Thyroid gland (tissue), 4 donors: ENCODE results near the gene BCDIN3D. TPM values are rescaled to one million over a fixed set of nuclear protein-coding genes. Genes with fewer than 3 reads are reported as not detected.
"Not testable (repeated sequence)": the region's sequence is repeated elsewhere in the genome, so short reads cannot be mapped to it uniquely, and the experiment has no call there.

Source experiments
- DNase-seq, 2 donors: peaks; one replicate each; pipeline ENCODE4 v3.0.0-alpha.2; 2019
- H3K27ac ChIP-seq, 3 donors: fragments of 200-600 bp; sonication (generic); 1 replicate in 2 of 3; 2 replicates in 1 of 3; pipeline ENCODE4 v1.5.1; 2016 to 2019; ENCODE audit warnings: mild to moderate bottlenecking in 1 of 3, moderate library complexity in 1 of 3
- H3K27me3 ChIP-seq: fragments of 200-600 bp; sonication (generic); one replicate; pipeline ENCODE4 v1.5.1; 2019
- H3K36me3 ChIP-seq, 2 donors: fragments of 200-600 bp; sonication (generic); one replicate each; pipeline ENCODE4 v1.5.1; 2016 to 2019
- H3K4me1 ChIP-seq, 2 donors: fragments of 200-600 bp; sonication (generic); one replicate each; pipeline ENCODE4 v1.5.1; 2017 to 2019
- H3K4me3 ChIP-seq, 3 donors: fragments of 200-600 bp; sonication (generic); replicated peaks in 1 of 3; 1 replicate in 2 of 3; 2 replicates in 1 of 3; pipeline ENCODE4 v1.5.1; 2016; ENCODE audit warnings: mild to moderate bottlenecking in 1 of 3
- H3K9me3 ChIP-seq: fragments of 200-600 bp; sonication (generic); one replicate; pipeline ENCODE4 v1.5.1; 2017
- CTCF ChIP-seq, 6 experiments: fragments of 200-600 bp in 3 of 6; fragments of 450-650 bp in 3 of 6; sonication (generic) in 3 of 6; IDR thresholded peaks; one replicate each; pipeline ENCODE4 v1.5.1; 2016 to 2019; ENCODE audit warnings: antibody characterized with exemption in 6 of 6, mild to moderate bottlenecking in 2 of 6, inconsistent platforms in 1 of 6, moderate library complexity in 1 of 6
- POLR2A ChIP-seq, 2 donors: fragments of 450-650 bp; IDR thresholded peaks; one replicate each; pipeline ENCODE4 v1.6.1; 2017; ENCODE audit warnings: antibody characterized with exemption in 2 of 2, mild to moderate bottlenecking in 2 of 2, moderate library complexity in 1 of 2
- WGBS, 2 donors: methylation state at CpG; one replicate each; pipeline ENCODE4 v1.1.5; 2017; 5-methylcytosine and 5-hydroxymethylcytosine counted together
- intact Hi-C: fragments of 100-400 bp; cut with DNase I; formaldehyde crosslinking; loops from one replicate; pipeline ENCODE4 v1.15.1; 2023
- total RNA-seq, 4 donors: library from RNA; depleted of rRNA; stranded (reverse); fragments of >200 nt; gene quantifications; one replicate each; pipeline ENCODE4 v1.2.3, GENCODE V29; 2016

The BCDIN3D gene
- total RNA-seq, 4 donors from 2014 or later, result 3.9 to 6.1 (median 4.1) TPM

GRCh38 chr12:49865782-49866135 is 22.9 kb upstream of the BCDIN3D start:
- no peak overlapping the region for H3K27ac ChIP-seq
- TF ChIP-seq POLR2A (IDR thresholded peaks at IDR 0.05) (no peak), CTCF (IDR thresholded peaks at IDR 0.05) (no peak)
- no peaks in the 10 kb centered on the region for H3K36me3 ChIP-seq
- DNase-seq, result no peak
- H3K9me3 ChIP-seq, result no peaks in the 10 kb centered on the region
- WGBS, 2 donors, result 61 to 71% methylated on average over 8 of the region's 8 CpGs
- peaks cover 28 to 60% of the 10 kb centered on the region in 2 donors for H3K4me1 ChIP-seq
- H3K27me3 ChIP-seq, result no peaks in the 10 kb centered on the region
- H3K4me3 ChIP-seq, result no peak overlapping the region
- intact Hi-C loops, result loop anchor here (5.0 to 10.0 kb wide), 2 partner anchors 102 to 189 kb away; partner anchors contain the start of gene ASIC1

GRCh38 chr12:49865109-49865781 is 22.3 kb upstream of the BCDIN3D start:
- TF ChIP-seq CTCF (IDR thresholded peaks at IDR 0.05), result no peak
- TF ChIP-seq POLR2A (IDR thresholded peaks at IDR 0.05), result no peak
- intact Hi-C loops, result loop anchor here (5.0 to 10.0 kb wide), 2 partner anchors 102 to 190 kb away; partner anchors contain the start of gene ASIC1
- no peak for DNase-seq

GRCh38 chr12:49864798-49865090 is 21.8 kb upstream of the BCDIN3D start:
- H3K36me3 ChIP-seq, result no peaks in the 10 kb centered on the region
- DNase-seq, result no peak
- H3K9me3 ChIP-seq, result no peaks in the 10 kb centered on the region
- H3K27ac ChIP-seq, result no peak overlapping the region
- no peak overlapping the region for H3K4me3 ChIP-seq
- no peak for TF ChIP-seq CTCF (IDR thresholded peaks at IDR 0.05)
- TF ChIP-seq POLR2A (IDR thresholded peaks at IDR 0.05), result no peak
- no peaks in the 10 kb centered on the region for H3K27me3 ChIP-seq
- 72 to 75% methylated on average over 2 of the region's 2 CpGs for WGBS, 2 donors
- intact Hi-C loops, result loop anchor here (5.0 to 10.0 kb wide), 2 partner anchors 103 to 190 kb away; partner anchors contain the start of gene ASIC1
- peaks cover 27 to 56% of the 10 kb centered on the region in 2 donors for H3K4me1 ChIP-seq

More at GRCh38 chr12:49865109-49865781, 22.3 kb upstream of the BCDIN3D start:
- no peaks in the 10 kb centered on the region for H3K27me3 ChIP-seq
- H3K9me3 ChIP-seq, result no peaks in the 10 kb centered on the region
- H3K4me3 ChIP-seq, result no peak overlapping the region
- 90 to 96% methylated on average over 13 of the region's 13 CpGs for WGBS, 2 donors
- H3K36me3 ChIP-seq, result no peaks in the 10 kb centered on the region
- no peak overlapping the region for H3K27ac ChIP-seq
- peaks cover 28 to 60% of the 10 kb centered on the region in 2 donors for H3K4me1 ChIP-seq

GRCh38 chr12:49863946-49864797 is 21.3 kb upstream of the BCDIN3D start:
- Histone ChIP-seq H3K9me3 (no peaks in the 10 kb centered on the region), H3K27me3 (no peaks in the 10 kb centered on the region), H3K4me1 (peaks cover 22 to 51% of the 10 kb centered on the region in 2 donors), H3K27ac (peak overlapping the region in 1 of 3 donors; percentile 41), H3K4me3 (no peak overlapping the region), H3K36me3 (no peaks in the 10 kb centered on the region)
- 69 to 74% methylated on average over 16 to 17 of the region's 17 CpGs for WGBS, 2 donors
- peak; percentile 51 to 65 for DNase-seq
- TF ChIP-seq POLR2A (IDR thresholded peaks at IDR 0.05), result no peak
- no peak for TF ChIP-seq CTCF (IDR thresholded peaks at IDR 0.05)
- intact Hi-C loops, result loop anchor here (10.0 kb wide), 1 partner anchor 191 kb away; the partner anchor contains the start of gene ASIC1

- not testable (repeated sequence) for H3K27ac ChIP-seq, H3K4me3 ChIP-seq, H3K27me3 ChIP-seq, DNase-seq, H3K36me3 ChIP-seq, H3K9me3 ChIP-seq
- H3K4me1 ChIP-seq, result peaks cover 7 to 26% of the 10 kb centered on the region in 2 donors
- WGBS, 2 donors, result no CpG with 5 or more reads among the region's 31 CpGs
- intact Hi-C loops, result loop anchor here (10.0 kb wide), 1 partner anchor 194 kb away; the partner anchor contains the start of gene ASIC1
Measured at GRCh38 chr12:49860921-49861320, 18.0 kb upstream of the BCDIN3D start.

GRCh38 chr12:49855890-49856289 is 13.0 kb upstream of the BCDIN3D start:
- H3K27ac ChIP-seq, H3K4me1 ChIP-seq, H3K27me3 ChIP-seq, DNase-seq, intact Hi-C loops, H3K4me3 ChIP-seq, H3K9me3 ChIP-seq, H3K36me3 ChIP-seq: not testable (repeated sequence)
- whole genome bisulfite sequencing, 2 donors, result 94 to 95% methylated on average over 4 of the region's 4 CpGs
